GM21528 (cell line): ENCODE measurements around the gene ATE1.
"Not testable (repeated sequence)": the region's sequence is repeated elsewhere in the genome, so short reads cannot be mapped to it uniquely, and the experiment has no call there.

Experiments used
- ATAC-seq: cut with Tn5 transposase; IDR thresholded peaks from one replicate; pipeline ENCODE4 v1.9.1; 2021; ENCODE audit warnings: mild to moderate bottlenecking, moderate library complexity; ENCODE audit not compliant: unreplicated experiment, low FRiP score

ATE1 gene

DNA sequence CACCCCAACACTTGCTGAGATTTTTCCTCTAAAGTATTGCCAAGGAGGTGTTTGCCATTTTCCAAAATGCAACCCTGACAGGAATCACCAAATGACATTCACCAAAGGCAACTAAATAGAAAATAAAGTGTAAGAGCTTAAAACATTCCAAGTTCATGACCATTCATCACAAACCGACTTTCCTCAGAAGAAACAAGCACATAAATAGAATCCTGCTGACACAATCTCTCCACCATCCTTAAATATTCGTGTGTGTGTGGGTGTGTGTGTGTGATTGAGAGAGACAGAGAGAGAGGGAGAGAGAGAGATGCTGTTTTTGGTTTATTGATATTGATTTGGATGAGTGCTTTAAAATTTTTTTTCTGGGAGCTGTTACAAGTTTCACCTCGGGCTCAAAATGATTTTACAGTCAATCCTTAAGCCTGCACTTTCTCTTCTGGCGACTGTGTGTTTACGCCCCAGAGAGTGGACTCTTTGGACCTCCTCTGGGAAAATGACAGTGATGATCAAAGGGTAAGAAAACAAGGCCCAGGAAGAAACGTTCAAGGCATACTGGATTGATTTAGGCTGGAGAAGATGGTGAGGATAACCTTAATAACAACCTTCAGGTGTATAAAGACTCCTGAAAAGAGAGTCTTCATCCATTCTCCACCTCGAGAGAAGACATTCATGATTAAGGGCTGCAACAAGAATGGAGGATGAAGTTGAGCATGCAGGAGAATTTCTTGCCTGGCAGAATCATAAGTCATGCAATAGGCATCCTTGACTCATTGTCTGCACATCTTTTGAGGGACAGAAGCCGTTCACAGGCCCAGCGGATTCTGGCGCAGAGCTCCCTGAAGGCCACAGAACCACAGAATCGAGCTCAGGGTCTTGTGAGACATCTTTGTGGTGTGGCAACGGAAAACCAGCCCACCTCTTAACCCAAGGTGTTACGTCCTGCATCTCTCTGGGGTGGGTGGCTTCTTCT, 225.2 kb downstream of the ATE1 start:
- ATAC-seq: no peak

DNA sequence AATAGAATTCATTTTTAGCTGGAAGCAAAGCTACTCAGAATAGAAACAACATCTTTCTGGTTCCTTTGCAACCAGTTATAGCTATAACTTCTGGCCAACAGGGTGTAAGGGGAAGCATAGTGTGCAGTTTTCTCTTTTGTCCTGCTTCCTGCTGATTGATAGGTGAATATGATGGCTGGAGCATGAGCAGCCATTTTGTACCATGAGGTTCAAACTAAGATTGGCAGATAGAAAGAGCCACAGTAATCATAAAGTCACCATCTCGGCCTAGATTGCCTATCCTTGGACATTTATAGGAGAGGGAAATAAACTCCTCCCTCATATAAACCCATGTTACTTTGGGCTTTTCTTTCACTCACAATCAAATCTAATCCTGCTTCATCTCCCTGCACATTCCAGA, 227.4 kb downstream of the ATE1 start:
- ATAC-seq: no peak

- not testable (repeated sequence) for ATAC-seq
These were observed 228.1 kb downstream of the ATE1 start for GRCh38 chr10:121699703-121700102.

DNA sequence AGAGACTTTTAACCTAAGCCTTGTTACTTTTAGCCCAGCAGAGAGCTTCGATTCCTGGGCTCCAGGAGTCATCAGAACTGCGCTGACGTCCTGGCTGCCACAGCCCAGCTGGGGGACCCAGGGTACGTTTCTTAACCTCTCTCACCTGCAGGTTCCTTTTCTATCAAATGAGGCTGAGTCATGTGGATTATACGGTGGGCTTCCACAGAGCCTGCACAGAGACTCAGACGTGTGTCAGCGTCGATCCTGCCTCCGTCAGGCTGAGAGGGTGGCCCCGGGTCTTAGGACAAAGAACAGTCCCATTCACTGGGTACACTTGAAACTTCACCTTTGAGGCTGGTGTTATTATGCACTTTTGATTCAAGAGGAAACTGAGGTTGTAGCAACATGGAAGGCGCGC, 228.9 kb downstream of the ATE1 start:
- no peak for ATAC-seq

DNA sequence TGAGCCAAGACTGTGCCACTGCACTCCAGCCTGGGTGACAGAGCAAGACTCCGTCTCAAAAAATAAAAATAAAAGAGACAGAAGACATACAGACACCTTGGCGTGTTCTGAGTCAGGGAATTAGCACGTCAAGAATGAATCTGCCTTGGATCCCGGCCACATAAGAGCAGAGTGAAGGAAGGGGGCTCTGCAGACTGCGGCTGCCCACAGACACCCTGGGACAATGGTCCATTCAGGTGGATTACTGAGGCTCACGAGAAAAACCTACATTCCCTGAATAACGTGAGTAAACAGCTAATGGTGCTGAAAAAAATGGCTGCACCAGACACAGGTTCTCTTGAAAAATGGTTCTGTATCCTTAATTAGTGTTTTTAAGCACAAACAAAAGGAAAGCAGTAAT, 229.5 kb downstream of the ATE1 start:
- no peak for ATAC-seq

GRCh38 chr10:121696854-121697253, 231.0 kb downstream of the ATE1 start:
- no peak for ATAC-seq

DNA sequence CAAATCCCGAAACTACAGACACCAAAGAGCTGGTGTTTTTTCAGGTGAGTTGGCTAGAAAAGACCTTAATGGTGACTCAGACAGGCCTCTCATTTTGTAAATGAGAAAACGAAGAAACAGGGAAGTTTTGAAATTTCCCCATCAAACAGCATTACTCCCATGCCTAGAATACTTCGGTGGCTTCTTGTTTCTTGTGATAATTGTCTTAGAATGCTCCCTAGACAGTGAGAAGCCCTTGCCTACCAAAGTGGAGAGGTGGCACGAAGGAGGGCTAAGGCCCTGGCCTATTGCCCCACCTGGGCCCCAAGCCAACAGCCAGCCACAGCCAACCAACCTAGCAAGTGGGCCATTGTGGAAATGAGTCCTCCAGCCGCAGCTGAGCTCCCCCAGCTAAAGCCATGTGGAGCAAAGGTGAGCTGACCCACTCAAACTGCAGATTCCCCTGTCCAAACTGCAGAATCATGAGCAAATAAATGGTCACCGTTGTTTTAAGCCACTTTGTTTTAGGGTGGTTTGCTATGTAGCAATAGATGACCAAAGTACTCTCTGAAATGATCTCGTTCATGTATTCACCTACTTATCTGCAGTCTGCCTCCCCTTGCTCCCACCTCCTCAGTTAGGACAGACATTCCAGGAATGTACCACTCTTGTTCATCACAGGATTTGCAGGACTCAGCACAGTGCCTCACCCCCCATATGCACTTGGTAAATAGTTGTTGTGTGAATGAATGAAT, 231.9 kb downstream of the ATE1 start:
- ATAC-seq: no peak

DNA sequence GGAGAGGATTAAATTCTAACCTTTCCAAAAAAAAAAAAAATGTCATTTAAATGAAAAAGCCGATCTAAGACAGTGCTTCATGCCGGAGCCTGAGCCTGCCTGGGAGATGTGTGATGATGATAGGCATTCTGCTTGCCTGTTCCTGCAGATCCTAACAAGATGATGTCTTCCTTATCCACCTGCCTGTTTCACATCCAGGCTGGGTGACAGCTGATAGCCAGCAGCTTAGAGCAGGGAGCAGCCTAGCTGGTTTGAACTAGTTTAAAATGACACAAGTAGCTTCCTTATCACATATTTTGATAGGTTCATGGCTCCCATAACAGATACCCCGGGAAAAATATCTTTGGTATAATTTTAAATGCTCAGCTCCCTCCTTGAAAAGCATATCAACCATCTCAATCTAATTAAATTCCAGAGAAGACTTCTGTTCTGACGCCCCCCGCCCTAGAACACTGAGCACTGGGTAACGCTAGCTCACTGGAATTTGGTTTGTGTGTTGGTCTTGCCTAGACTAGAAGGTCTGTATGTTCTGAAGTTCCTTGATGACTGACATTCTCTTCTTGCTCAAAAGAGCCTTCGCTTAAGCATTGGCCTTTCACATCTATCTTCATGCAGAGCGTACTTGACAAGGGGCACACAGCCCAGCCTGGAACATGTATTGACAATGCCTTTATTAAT, 232.7 kb downstream of the ATE1 start:
- ATAC-seq: no peak

- ATAC-seq: no peak
These were observed 233.4 kb downstream of the ATE1 start for GRCh38 chr10:121694327-121694965.

GRCh38 chr10:121692626-121693025, 235.2 kb downstream of the ATE1 start:
- ATAC-seq: no peak

- ATAC-seq: no peak
These were observed 236.9 kb downstream of the ATE1 start for GRCh38 chr10:121690970-121691369.
